Measurements from ENCODE around the gene PGP.

Gene PGP

GRCh38 chr16:2237102-2237482, 22.5 kb upstream of the PGP start:
- no peak for DNase-seq

GRCh38 chr16:2236337-2237101, 21.9 kb upstream of the PGP start, which contains the start of gene DNASE1L2:
Gene DNASE1L2, plus strand, starts transcription at chr16:2236444. Its CDS starts 373 bp downstream, at chr16:2236817.
- no peak for DNase-seq

- DNase-seq = no peak
Observed at GRCh38 chr16:2235695-2236336, 21.2 kb upstream of the PGP start.

GRCh38 chr16:2235234-2235651, 20.6 kb upstream of the PGP start:
- DNase-seq = no peak

GRCh38 chr16:2234813-2235170, 20.2 kb upstream of the PGP start:
- DNase-seq = no peak

GRCh38 chr16:2233872-2234812, 19.5 kb upstream of the PGP start:
- no peak for DNase-seq

GRCh38 chr16:2233046-2233775, 18.6 kb upstream of the PGP start:
- no peak for DNase-seq

- no peak for DNase-seq
Observed at GRCh38 chr16:2232094-2232990, 17.7 kb upstream of the PGP start.

- DNase-seq = no peak
Observed at GRCh38 chr16:2231016-2231931, 16.6 kb upstream of the PGP start.

- DNase-seq = no peak
Observed at GRCh38 chr16:2230376-2230775, 15.7 kb upstream of the PGP start.

GRCh38 chr16:2229632-2230250, 15.1 kb upstream of the PGP start:
- DNase-seq = no peak

- DNase-seq = no peak
Observed at GRCh38 chr16:2229091-2229490, 14.5 kb upstream of the PGP start.

- no peak for DNase-seq
Observed at GRCh38 chr16:2228161-2228824, 13.7 kb upstream of the PGP start.

GRCh38 chr16:2226918-2227317, 12.3 kb upstream of the PGP start:
- DNase-seq = no peak

- no peak for DNase-seq
Observed at GRCh38 chr16:2226245-2226793, 11.7 kb upstream of the PGP start.

GRCh38 chr16:2223942-2224486, 9.4 kb upstream of the PGP start:
- peak; percentile 53 for DNase-seq

GRCh38 chr16:2223221-2223941, 8.7 kb upstream of the PGP start, which contains the start of gene E4F1:
Gene E4F1, plus strand, starts transcription at chr16:2223591. Its CDS starts 23 bp downstream, at chr16:2223614.
- DNase-seq = peak; percentile 100

GRCh38 chr16:2216330-2216729, 1.7 kb upstream of the PGP start:
- no peak for DNase-seq
